Myocyte (in vitro differentiated cells): ENCODE measurements around the gene MSGN1. TPM values are rescaled to one million over a fixed set of nuclear protein-coding genes. Genes with fewer than 3 reads are reported as not detected.
A peak's percentile ranks its signal among the peaks of the same experiment; 100 is the strongest.

ENCODE experiments used
- DNase-seq: peaks from one replicate; pipeline ENCODE4 v3.0.0-alpha.2; 2012; ENCODE audit warnings: low read depth
- total RNA-seq: library from RNA; depleted of rRNA; stranded (reverse); fragments of >200 nt; gene quantifications from 2 replicates; pipeline ENCODE4 v1.2.3, GENCODE V29; 2014

MSGN1 gene
- total RNA-seq, 1 donor from 2014 or later = not detected

GRCh38 chr2:17845806-17846205 is 29.5 kb downstream of the MSGN1 start:
- DNase-seq = no peak

GRCh38 chr2:17846676-17847075 is 30.4 kb downstream of the MSGN1 start:
- DNase-seq = no peak

- DNase-seq = no peak
These were observed 31.0 kb downstream of the MSGN1 start for GRCh38 chr2:17847236-17847635.

DNA sequence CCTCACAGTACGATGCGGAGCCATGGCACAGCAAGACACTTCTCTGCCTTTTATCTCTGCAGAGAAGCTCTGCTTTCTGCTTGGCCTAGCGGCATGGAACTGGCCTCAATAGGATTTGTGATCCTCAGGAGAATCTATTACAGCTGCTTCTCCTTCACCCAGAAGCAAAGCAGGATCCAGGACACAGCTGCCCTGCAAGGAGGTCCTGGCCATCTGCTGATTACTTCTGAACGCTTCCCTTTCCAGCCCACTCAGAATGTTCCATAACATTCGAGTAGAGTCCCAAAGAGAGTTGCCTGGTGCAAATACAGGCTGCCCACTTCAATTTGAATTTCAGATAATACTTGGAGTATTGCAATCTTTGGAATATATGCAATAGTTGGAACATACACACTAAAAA is 33.0 kb downstream of the MSGN1 start:
- peak; percentile 16 for DNase-seq

GRCh38 chr2:17850151-17850550 is 33.9 kb downstream of the MSGN1 start:
- peak; percentile 24 for DNase-seq

GRCh38 chr2:17851731-17852585 is 35.7 kb downstream of the MSGN1 start:
- peak; percentile 86 for DNase-seq

DNA sequence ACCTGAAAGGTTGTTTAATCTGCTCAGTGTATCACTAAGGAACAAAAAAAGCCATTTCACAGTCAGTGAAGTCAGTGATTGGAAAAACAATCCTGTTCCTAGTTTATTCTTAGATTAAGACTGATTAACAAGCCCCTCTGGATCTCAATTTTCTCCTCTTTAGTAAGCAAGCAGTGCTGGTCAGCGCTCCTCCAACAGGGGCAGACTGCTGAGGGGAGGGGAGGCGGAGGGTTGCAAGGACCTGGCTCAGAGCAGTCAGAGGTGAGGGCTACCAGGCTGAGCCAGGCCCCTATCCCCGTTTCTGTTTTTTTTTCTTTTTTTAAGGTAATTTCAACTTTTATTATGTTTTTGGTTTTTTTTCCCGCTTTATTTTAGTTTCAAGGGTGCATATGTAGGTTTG is 37.5 kb downstream of the MSGN1 start:
- DNase-seq = no peak

- peak; percentile 27 for DNase-seq
These were observed 40.8 kb downstream of the MSGN1 start for GRCh38 chr2:17857021-17857420.

- no peak for DNase-seq
These were observed 41.8 kb downstream of the MSGN1 start for GRCh38 chr2:17858064-17858463.

DNA sequence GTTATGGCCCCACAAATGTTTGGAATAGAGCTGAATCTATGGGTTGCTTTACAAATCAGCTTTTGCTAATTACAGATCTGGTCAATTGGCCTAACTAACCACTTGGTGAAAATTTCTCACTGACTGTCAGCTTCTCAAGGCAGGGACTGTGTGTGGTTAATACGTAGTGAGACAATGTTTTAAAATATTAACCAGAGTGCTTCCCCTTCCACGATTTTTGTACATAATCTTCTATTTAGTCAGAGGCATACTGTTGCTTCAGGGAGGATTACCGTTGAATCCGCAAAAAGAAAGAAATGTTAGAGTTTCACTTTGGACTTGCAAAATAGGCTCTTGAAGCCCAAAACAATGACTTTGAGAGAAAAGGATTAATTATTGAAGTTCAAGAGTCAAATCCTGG is 47.3 kb downstream of the MSGN1 start:
- DNase-seq = no peak

DNA sequence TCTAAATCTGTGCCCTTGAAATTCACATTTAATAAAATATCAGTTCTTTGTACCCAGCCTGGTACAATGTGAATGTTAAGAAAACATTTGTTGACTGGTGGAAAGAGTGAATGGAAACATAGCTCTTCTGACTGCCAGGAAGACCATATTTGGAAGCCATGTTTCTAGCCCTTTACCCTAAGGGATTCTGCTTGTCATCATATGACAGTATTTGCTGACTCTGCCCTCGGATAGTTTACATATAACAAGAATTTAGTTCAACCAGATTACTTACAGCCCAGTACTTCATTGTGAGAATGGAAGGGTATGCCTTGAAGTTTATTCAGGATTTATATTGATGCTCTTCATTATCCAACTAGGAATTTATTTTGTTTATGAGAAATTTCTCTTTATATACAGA is 48.4 kb downstream of the MSGN1 start:
- DNase-seq = no peak

- no peak for DNase-seq
These were observed 50.9 kb downstream of the MSGN1 start for GRCh38 chr2:17867133-17867532.

Other genes starting within 250 kb of the MSGN1 start
- 28.9 and 32.6 TPM in 2 replicates for gene SMC6, start 62.6 kb upstream of the MSGN1 start, total RNA-seq
- gene GEN1, start 62.3 kb upstream of the MSGN1 start, total RNA-seq = 10.4 and 11.3 TPM in 2 replicates
- gene KCNS3, start 62.2 kb downstream of the MSGN1 start, total RNA-seq = 8.8 and 18.0 TPM in 2 replicates